Gastrocnemius medialis (tissue), 4 donors: ENCODE data around the gene FAM3A.

Experiments used
- CTCF ChIP-seq, 5 experiments: fragments of 450-650 bp in 3 of 5; fragments of 200-600 bp in 2 of 5; sonication (generic) in 2 of 5; IDR thresholded peaks in 4 of 5; conservative IDR thresholded peaks in 1 of 5; 1 replicate in 4 of 5; 2 replicates in 1 of 5; pipeline ENCODE4 v1.5.1; 2016 to 2019; ENCODE audit warnings: antibody characterized with exemption in 5 of 5, mild to moderate bottlenecking in 3 of 5, moderate library complexity in 3 of 5
- POLR2A ChIP-seq, 2 donors: fragments of 450-650 bp; IDR thresholded peaks; one replicate each; pipeline ENCODE4 v1.6.1; 2017; ENCODE audit warnings: antibody characterized with exemption in 2 of 2, mild to moderate bottlenecking in 2 of 2, moderate library complexity in 2 of 2

GRCh38 chrX:154472685-154473632 lies 43.1 kb downstream of the FAM3A start:
- no peak for TF ChIP-seq CTCF (IDR thresholded peaks at IDR 0.05 in 4 of 5, conservative IDR thresholded peaks at IDR 0.05 in 1 of 5)
- TF ChIP-seq POLR2A (IDR thresholded peaks at IDR 0.05), result no peak
